A673 (cell line): ENCODE measurements around the gene CABP4. TPM values are rescaled to one million over a fixed set of nuclear protein-coding genes. Genes with fewer than 3 reads are reported as not detected.
A peak's percentile ranks its signal among the peaks of the same experiment; 100 is the strongest.
"Not testable (repeated sequence)": the region's sequence is repeated elsewhere in the genome, so short reads cannot be mapped to it uniquely, and the experiment has no call there.

Experiments
- BruUV-seq: library from RNA; stranded (reverse); fragments of 400-500 nt; replicated peaks from 2 replicates; lab custom pipeline; 2021; lab: Mats Ljungman, UMichigan
- CTCF ChIA-PET: fragments of 300-600 bp; sonication (Branson Sonifier 250); formaldehyde crosslinking; loops from one replicate; lab custom pipeline; 2022; ENCODE audit warnings: antibody characterized with exemption; lab: Charles Lee
- POLR2A ChIA-PET: fragments of 300-600 bp; sonication (Branson Sonifier 250); formaldehyde crosslinking; loops from one replicate; lab custom pipeline; 2022; ENCODE audit warnings: antibody characterized with exemption; ENCODE audit not compliant: low non-redundant PET; lab: Charles Lee
- DNase-seq: peaks from one replicate; pipeline ENCODE4 v3.0.0-alpha.2; 2015; ENCODE audit warnings: low spot score
- H3K27ac ChIP-seq: fragments of 200-600 bp; sonication (generic); 2 replicates; pipeline ENCODE4 v1.5.1; 2016; ENCODE audit warnings: mixed run types, low read depth, mild to moderate bottlenecking, mixed read lengths, antibody characterized with exemption, low read length; ENCODE audit not compliant: poor library complexity, severe bottlenecking
- H3K27me3 ChIP-seq: fragments of 200-600 bp; sonication (generic); replicated peaks from 2 replicates; pipeline ENCODE4 v1.6.1; 2017; ENCODE audit warnings: mixed run types, low read depth, mild to moderate bottlenecking, mixed read lengths, antibody characterized with exemption, low read length; ENCODE audit not compliant: insufficient read depth, poor library complexity
- H3K36me3 ChIP-seq: fragments of 200-600 bp; sonication (generic); 2 replicates; pipeline ENCODE4 v1.6.1; 2016; ENCODE audit warnings: mixed run types, mild to moderate bottlenecking, mixed read lengths, antibody characterized with exemption, low read length; ENCODE audit not compliant: insufficient read depth, poor library complexity, severe bottlenecking
- H3K4me1 ChIP-seq: fragments of 200-600 bp; sonication (generic); 2 replicates; pipeline ENCODE4 v1.6.1; 2017; ENCODE audit warnings: mixed run types, mild to moderate bottlenecking, mixed read lengths, antibody characterized with exemption, low read length; ENCODE audit not compliant: insufficient read depth, poor library complexity, severe bottlenecking
- H3K4me3 ChIP-seq: fragments of 200-600 bp; sonication (generic); 2 replicates; pipeline ENCODE4 v1.5.1; 2016; ENCODE audit warnings: low read depth, mixed run types, mild to moderate bottlenecking, mixed read lengths, low read length; ENCODE audit not compliant: poor library complexity, severe bottlenecking
- H3K9me3 ChIP-seq: fragments of 200-600 bp; sonication (generic); 2 replicates; pipeline ENCODE4 v1.6.1; 2016; ENCODE audit warnings: mixed run types, low read depth, mild to moderate bottlenecking, mixed read lengths, antibody characterized with exemption, low read length; ENCODE audit not compliant: poor library complexity, severe bottlenecking
- EZH2 ChIP-seq: fragments of 200-600 bp; sonication (generic); IDR thresholded peaks from 2 replicates; pipeline ENCODE4 v1.6.1; 2017; ENCODE audit warnings: borderline replicate concordance, low read depth, mild to moderate bottlenecking, mixed read lengths, antibody characterized with exemption, low read length; ENCODE audit not compliant: poor library complexity, severe bottlenecking
- intact Hi-C: fragments of 100-400 bp; cut with micrococcal nuclease; formaldehyde crosslinking; loops from one replicate; pipeline ENCODE4 v1.10.0; 2022; ENCODE audit not compliant: unreplicated experiment
- total RNA-seq: library from RNA; stranded (reverse); gene quantifications from 2 replicates; pipeline ENCODE4 v1.2.3, GENCODE V29; 2021
- TF ChIP-seq, protein P1 (sequence below): fragments of 300-800, 200-600 bp; sonication (generic); conservative IDR thresholded peaks from 2 replicates; pipeline ENCODE4 v1.5.1; 2017; ENCODE audit warnings: low read depth, mild to moderate bottlenecking, antibody characterized with exemption, low read length, moderate library complexity, mixed read lengths

CABP4 gene
- total RNA-seq, 1 experiment from 2014 or later: not detected

DNA sequence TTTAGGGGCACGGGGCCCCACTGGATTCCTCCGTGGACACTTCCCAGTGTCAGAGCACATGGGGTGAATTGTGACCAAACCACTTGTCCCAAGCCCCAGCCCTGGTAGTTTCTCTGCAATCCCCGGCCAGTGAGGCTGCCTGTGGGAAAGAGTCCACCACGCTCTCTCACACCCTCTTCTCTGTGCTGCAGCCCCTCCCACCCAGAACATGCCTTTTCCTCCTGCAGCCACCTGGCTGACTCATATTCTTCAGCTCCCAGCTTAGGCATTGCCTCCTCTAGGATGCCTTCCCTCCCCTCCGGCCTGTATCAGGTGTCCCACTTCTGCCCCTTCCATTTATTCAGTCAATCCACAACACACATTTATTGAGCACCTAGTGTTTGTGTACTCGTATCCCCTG, 32.3 kb upstream of the CABP4 start:
- BruUV-seq: no TSS peak
- CTCF ChIA-PET: interaction anchor here (0.6 kb wide), 1 partner anchor 8 kb away, joined by 5 read pairs; no protein-coding TSS in a partner anchor
- no peak for TF ChIP-seq EZH2
- TF ChIP-seq, protein P1, sequence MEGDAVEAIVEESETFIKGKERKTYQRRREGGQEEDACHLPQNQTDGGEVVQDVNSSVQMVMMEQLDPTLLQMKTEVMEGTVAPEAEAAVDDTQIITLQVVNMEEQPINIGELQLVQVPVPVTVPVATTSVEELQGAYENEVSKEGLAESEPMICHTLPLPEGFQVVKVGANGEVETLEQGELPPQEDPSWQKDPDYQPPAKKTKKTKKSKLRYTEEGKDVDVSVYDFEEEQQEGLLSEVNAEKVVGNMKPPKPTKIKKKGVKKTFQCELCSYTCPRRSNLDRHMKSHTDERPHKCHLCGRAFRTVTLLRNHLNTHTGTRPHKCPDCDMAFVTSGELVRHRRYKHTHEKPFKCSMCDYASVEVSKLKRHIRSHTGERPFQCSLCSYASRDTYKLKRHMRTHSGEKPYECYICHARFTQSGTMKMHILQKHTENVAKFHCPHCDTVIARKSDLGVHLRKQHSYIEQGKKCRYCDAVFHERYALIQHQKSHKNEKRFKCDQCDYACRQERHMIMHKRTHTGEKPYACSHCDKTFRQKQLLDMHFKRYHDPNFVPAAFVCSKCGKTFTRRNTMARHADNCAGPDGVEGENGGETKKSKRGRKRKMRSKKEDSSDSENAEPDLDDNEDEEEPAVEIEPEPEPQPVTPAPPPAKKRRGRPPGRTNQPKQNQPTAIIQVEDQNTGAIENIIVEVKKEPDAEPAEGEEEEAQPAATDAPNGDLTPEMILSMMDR: no peak

GRCh38 chr11:67423466-67423865, 31.7 kb upstream of the CABP4 start:
- CTCF ChIA-PET: no interaction called here
- no peaks in the 10 kb centered on the region for H3K9me3 ChIP-seq
- no peak overlapping the region for H3K4me3 ChIP-seq
- H3K4me1 ChIP-seq: peaks cover 14% of the 10 kb centered on the region
- no peaks in the 10 kb centered on the region for H3K27me3 ChIP-seq
- H3K27ac ChIP-seq: no peak overlapping the region
- TF ChIP-seq, protein P1: no peak
- TF ChIP-seq EZH2: no peak
- no peak for DNase-seq
- no TSS peak for BruUV-seq
- intact Hi-C loops: no loop called here
- no peaks in the 10 kb centered on the region for H3K36me3 ChIP-seq
- POLR2A ChIA-PET: no interaction called here

More for the DNA sequence above, 32.3 kb upstream of the CABP4 start:
- Histone ChIP-seq H3K27ac (no peak overlapping the region), H3K4me1 (peaks cover 14% of the 10 kb centered on the region), H3K4me3 (no peak overlapping the region), H3K27me3 (no peaks in the 10 kb centered on the region), H3K9me3 (no peaks in the 10 kb centered on the region), H3K36me3 (no peaks in the 10 kb centered on the region)
- no peak for DNase-seq
- intact Hi-C loops: no loop called here
- POLR2A ChIA-PET: no interaction called here

- no peak for DNase-seq
- Histone ChIP-seq H3K27ac (no peak overlapping the region), H3K4me3 (no peak overlapping the region), H3K36me3 (no peaks in the 10 kb centered on the region), H3K4me1 (peaks cover 12% of the 10 kb centered on the region), H3K9me3 (no peaks in the 10 kb centered on the region), H3K27me3 (no peaks in the 10 kb centered on the region)
- BruUV-seq: no TSS peak
- ChIA-PET CTCF (no interaction called here), POLR2A (no interaction called here)
- no peak for TF ChIP-seq EZH2
- TF ChIP-seq, protein P1: no peak
- intact Hi-C loops: no loop called here
Measured at GRCh38 chr11:67423891-67424613, 31.1 kb upstream of the CABP4 start.

DNA sequence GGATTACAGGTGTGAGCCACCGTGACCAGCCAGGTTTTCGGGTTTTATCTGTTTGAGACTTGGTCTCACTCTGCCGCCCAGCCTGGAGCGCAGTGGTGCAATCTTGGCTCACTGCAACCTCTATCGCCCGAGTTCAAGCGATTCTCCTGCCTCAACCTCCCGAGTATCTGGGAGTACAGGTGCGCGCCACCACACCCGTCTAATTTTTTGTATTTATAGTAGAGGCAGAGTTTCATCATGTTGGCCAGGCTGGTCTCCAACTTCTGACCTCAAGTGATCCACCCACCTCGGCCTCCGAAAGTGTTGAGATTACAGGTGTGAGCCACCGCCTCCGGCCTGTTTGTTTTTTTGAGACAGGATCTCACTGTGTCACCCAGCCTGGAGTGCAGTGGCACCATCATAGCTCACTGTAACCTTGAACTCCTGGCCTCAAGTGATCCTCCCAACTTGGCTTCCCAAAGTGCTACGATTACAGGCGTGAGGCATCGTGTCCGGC, 27.7 kb upstream of the CABP4 start:
- H3K4me3 ChIP-seq: peak overlapping the region; percentile 74
- intact Hi-C loops, POLR2A ChIA-PET, H3K27me3 ChIP-seq, H3K36me3 ChIP-seq, CTCF ChIA-PET, BruUV-seq, DNase-seq, H3K9me3 ChIP-seq: not testable (repeated sequence)
- H3K4me1 ChIP-seq: peaks cover 11% of the 10 kb centered on the region
- H3K27ac ChIP-seq: peak overlapping the region; percentile 78
